GM18868 (cell line): Measurements from ENCODE around the gene RGS10.

Experiments
- ATAC-seq: cut with Tn5 transposase; IDR thresholded peaks from one replicate; pipeline ENCODE4 v1.9.1; 2021; ENCODE audit warnings: mild to moderate bottlenecking, moderate library complexity; ENCODE audit not compliant: unreplicated experiment

RGS10 gene

GRCh38 chr10:119453313-119453712, 89.2 kb downstream of the RGS10 start:
- ATAC-seq = no peak

- no peak for ATAC-seq
Measured at GRCh38 chr10:119452396-119452795, 90.1 kb downstream of the RGS10 start.

GRCh38 chr10:119451300-119451896, 91.1 kb downstream of the RGS10 start:
- no peak for ATAC-seq

- no peak for ATAC-seq
Measured at GRCh38 chr10:119450606-119451299, 91.8 kb downstream of the RGS10 start.
